ENCODE data around the gene SRM.
"Not testable (repeated sequence)": the region's sequence is repeated elsewhere in the genome, so short reads cannot be mapped to it uniquely, and the experiment has no call there.

SRM gene

DNA sequence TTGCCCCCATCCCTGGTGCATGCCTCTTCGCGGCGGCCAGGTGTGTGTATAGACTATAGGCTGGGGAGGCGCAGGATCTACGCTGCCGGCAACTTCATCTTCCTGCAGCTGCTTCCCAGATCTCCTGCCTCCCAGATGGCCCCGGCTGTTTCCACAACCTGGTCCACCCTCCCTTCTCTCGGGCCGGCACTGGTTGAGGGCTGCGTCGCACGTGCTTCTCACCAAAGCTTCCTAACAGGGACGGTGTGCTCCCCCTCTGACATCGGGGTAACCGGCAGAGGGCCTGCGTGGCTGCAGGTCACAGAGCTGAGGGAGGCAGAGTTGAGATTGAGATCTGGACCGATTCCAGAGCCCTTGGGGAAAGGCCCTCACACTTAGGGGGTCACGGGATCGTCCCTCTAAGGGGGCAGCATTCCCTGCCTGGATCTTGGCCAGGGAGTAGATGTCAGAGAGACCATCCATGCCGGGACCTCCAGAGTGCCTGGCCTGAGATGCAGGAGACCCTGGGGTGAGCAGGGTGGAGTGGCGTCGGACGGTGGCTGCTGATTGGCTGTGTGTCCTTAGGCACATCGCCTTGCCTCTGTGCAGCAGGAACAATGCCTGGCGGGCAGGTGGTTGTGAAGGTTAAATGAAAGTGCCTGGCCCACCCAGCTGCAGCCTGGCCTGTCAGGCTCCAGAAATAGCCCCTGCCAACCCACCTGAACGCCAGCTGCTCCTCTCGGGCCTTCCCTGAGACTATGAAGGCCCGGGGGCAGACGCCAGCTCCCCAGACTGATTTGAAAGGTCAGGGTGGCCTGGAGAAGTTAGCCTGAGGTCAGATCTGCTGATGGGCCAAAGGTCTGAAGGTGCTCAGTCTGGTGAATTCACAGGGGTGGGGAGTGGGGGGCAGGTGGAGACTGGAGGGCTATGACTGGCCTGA is 6.7 kb downstream of the SRM start:
- Histone ChIP-seq H3K27me3 (ENCODE audit: insufficient read depth, poor library complexity, severe bottlenecking) (no peaks in the 10 kb centered on the region), H3K4me3 (replicated peaks; ENCODE audit: insufficient read depth, low read length) (no peak overlapping the region), H3K27ac (replicated peaks) (no peak overlapping the region)
- peak; percentile 72 for TF ChIP-seq POLR2AphosphoS5 (IDR thresholded peaks at IDR 0.05; ENCODE audit: low read depth)
- TF ChIP-seq, protein P1, sequence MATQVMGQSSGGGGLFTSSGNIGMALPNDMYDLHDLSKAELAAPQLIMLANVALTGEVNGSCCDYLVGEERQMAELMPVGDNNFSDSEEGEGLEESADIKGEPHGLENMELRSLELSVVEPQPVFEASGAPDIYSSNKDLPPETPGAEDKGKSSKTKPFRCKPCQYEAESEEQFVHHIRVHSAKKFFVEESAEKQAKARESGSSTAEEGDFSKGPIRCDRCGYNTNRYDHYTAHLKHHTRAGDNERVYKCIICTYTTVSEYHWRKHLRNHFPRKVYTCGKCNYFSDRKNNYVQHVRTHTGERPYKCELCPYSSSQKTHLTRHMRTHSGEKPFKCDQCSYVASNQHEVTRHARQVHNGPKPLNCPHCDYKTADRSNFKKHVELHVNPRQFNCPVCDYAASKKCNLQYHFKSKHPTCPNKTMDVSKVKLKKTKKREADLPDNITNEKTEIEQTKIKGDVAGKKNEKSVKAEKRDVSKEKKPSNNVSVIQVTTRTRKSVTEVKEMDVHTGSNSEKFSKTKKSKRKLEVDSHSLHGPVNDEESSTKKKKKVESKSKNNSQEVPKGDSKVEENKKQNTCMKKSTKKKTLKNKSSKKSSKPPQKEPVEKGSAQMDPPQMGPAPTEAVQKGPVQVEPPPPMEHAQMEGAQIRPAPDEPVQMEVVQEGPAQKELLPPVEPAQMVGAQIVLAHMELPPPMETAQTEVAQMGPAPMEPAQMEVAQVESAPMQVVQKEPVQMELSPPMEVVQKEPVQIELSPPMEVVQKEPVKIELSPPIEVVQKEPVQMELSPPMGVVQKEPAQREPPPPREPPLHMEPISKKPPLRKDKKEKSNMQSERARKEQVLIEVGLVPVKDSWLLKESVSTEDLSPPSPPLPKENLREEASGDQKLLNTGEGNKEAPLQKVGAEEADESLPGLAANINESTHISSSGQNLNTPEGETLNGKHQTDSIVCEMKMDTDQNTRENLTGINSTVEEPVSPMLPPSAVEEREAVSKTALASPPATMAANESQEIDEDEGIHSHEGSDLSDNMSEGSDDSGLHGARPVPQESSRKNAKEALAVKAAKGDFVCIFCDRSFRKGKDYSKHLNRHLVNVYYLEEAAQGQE (IDR thresholded peaks at IDR 0.05; ENCODE audit: insufficient replicate concordance, low read depth): no peak
- DNase-seq (ENCODE audit: low read depth in 1 of 2, low spot score in 1 of 2): peak; percentile 33

DNA sequence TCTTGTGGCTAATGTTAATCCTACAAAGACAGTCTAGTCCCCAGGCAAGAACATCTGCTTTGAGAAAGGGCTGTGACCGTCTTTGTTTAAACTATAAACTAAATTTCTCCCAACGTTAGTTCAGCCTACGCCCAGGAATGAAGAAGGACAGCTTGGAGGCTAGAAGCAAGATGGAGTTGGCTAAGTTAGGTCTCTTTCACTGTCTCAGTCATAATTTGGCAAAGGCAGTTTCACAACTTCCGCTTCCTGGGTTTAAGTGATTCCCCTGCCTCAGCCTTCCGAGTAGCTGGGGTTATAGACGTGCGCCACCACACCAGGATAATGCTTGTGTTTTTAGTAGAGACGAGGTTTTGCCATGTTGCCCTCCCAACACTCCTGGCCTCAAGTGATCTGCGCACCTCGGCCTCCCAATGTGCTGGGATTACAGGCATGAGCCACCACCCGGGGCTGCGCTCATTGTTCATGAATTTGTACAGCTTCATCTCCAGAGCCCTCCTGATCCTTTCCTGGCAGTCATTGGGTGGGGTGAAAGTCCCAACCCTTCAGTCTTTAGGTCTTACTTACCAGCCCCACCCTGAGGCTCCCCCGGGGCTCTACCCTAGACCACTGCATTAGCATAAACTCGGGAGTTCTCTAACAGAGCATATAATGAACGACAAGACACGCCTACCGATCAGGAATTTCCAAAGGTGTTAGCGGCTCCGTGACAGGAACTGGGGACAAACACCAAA is 7.9 kb downstream of the SRM start:
- TF ChIP-seq, protein P1 (IDR thresholded peaks at IDR 0.05; ENCODE audit: insufficient replicate concordance, low read depth): peak; percentile 3
- TF ChIP-seq, protein P2, sequence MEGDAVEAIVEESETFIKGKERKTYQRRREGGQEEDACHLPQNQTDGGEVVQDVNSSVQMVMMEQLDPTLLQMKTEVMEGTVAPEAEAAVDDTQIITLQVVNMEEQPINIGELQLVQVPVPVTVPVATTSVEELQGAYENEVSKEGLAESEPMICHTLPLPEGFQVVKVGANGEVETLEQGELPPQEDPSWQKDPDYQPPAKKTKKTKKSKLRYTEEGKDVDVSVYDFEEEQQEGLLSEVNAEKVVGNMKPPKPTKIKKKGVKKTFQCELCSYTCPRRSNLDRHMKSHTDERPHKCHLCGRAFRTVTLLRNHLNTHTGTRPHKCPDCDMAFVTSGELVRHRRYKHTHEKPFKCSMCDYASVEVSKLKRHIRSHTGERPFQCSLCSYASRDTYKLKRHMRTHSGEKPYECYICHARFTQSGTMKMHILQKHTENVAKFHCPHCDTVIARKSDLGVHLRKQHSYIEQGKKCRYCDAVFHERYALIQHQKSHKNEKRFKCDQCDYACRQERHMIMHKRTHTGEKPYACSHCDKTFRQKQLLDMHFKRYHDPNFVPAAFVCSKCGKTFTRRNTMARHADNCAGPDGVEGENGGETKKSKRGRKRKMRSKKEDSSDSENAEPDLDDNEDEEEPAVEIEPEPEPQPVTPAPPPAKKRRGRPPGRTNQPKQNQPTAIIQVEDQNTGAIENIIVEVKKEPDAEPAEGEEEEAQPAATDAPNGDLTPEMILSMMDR (IDR thresholded peaks at IDR 0.05; ENCODE audit: insufficient read depth, low read length): no peak
- peak; percentile 41 for TF ChIP-seq POLR2AphosphoS5 (IDR thresholded peaks at IDR 0.05; ENCODE audit: low read depth)
- no peak; the same call in 1 of the 2 replicates for TF ChIP-seq SPI1 (IDR thresholded peaks at IDR 0.05; ENCODE audit: borderline replicate concordance, low read depth)
- peak; percentile 86 for TF ChIP-seq GABPA (IDR thresholded peaks at IDR 0.05; ENCODE audit: low read depth)
- no peak overlapping the region for H3K4me3 ChIP-seq (replicated peaks; ENCODE audit: insufficient read depth, low read length)
- peak; percentile 67 to 86 for DNase-seq (ENCODE audit: low read depth in 1 of 2, low spot score in 1 of 2)

DNA sequence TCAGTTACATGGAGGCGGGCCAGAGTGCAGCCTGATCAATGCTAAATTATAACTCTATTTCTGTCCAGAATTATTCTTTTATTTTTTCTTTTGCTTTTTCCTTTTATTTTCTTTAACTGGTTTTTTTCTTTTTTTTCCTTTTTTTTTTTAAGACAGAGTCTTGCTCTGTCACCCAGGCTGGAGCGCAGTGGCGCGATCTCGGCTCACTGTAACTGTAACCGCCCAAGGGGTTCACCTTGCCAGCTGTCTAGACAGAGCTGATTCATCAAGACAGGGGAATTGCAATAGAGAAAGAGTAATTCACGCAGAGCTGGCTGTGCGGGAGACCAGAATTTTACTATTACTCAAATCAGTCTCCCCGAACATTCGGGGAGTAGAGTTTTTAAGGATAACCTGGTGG is 8.7 kb downstream of the SRM start:
- H3K27ac ChIP-seq (replicated peaks): peak overlapping the region; percentile 68
- DNase-seq (ENCODE audit: low read depth in 1 of 2, low spot score in 1 of 2); H3K27me3 ChIP-seq (ENCODE audit: insufficient read depth, poor library complexity, severe bottlenecking); H3K4me3 ChIP-seq (replicated peaks; ENCODE audit: insufficient read depth, low read length): not testable (repeated sequence)

More for the DNA sequence above, 7.9 kb downstream of the SRM start:
- H3K27ac ChIP-seq (replicated peaks): peak overlapping the region; percentile 68
- H3K27me3 ChIP-seq (ENCODE audit: insufficient read depth, poor library complexity, severe bottlenecking): no peaks in the 10 kb centered on the region

DNA sequence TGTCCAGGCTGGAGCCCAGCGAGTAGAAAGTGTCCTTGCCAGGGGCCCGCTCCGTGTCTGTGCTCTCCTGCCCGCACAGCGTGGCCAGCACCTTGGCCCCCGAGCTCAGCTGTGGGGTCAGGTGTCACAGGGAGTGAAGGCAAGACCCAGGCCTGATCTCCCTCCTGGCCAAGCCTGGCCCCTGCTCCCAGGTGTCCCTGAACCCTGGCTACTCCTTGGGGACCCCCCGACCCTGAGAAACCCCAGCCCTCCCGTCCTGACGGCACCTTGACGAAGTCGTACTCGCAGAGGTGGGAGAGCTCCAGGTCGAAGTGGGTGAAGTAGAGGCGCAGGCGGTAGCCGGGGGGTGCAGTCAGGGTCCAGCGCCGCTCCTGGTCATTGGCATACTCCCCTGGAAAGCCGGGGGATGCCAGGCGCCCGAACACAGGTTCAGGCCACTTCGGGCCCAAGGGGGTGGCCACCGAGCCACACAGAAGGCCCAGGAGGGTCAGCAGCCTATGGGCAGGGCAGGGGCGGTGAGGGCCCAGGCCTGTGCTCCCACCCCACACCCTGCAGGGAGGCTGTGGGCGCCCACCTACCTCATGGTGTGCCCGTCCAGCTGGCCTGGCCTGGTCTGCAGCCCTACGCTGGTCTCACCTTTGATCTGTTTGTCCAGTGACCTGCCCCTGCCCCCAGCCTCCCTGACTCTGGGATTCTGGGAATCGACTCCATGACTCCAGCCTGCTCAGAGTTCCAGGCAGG is 13.0 kb downstream of the SRM start, which contains the start of gene MASP2:
TSS of gene MASP2 (minus strand) at position 615 of the 741 bp plus-strand sequence. CDS start at position 583, 32 bp downstream.
- no peak within 1 kb of the TSS for H3K27ac ChIP-seq (replicated peaks)
- no peaks in the 10 kb centered on the region for H3K27me3 ChIP-seq (ENCODE audit: insufficient read depth, poor library complexity, severe bottlenecking)
- no peak for DNase-seq (ENCODE audit: low read depth in 1 of 2, low spot score in 1 of 2)
- no peak within 1 kb of the TSS for H3K4me3 ChIP-seq (replicated peaks; ENCODE audit: insufficient read depth, low read length)
- no peak for TF ChIP-seq POLR2AphosphoS5 (IDR thresholded peaks at IDR 0.05; ENCODE audit: low read depth)
- no peak for TF ChIP-seq GABPA (IDR thresholded peaks at IDR 0.05; ENCODE audit: low read depth)
- TF ChIP-seq, protein P1 (IDR thresholded peaks at IDR 0.05; ENCODE audit: insufficient replicate concordance, low read depth): no peak
- TF ChIP-seq, protein P2 (IDR thresholded peaks at IDR 0.05; ENCODE audit: insufficient read depth, low read length): no peak
- no peak for TF ChIP-seq SPI1 (IDR thresholded peaks at IDR 0.05; ENCODE audit: borderline replicate concordance, low read depth)
